Measurements from ENCODE around the gene CACNA1B. TPM values are rescaled to one million over a fixed set of nuclear protein-coding genes. Genes with fewer than 3 reads are reported as not detected.

Gene CACNA1B
- total RNA-seq, 1 experiment from 2014 or later, result not detected

- H3K27me3 ChIP-seq, result no peaks in the 10 kb centered on the region
- no peak overlapping the region for H3K4me3 ChIP-seq
- H3K9me3 ChIP-seq, result no peaks in the 10 kb centered on the region
- DNase-seq, result peak; percentile 10
- no peaks in the 10 kb centered on the region for H3K36me3 ChIP-seq
Measured at GRCh38 chr9:138053321-138053868, 175.8 kb downstream of the CACNA1B start.

- no peak overlapping the region for H3K4me3 ChIP-seq
- no peaks in the 10 kb centered on the region for H3K27me3 ChIP-seq
- no peak for DNase-seq
- no peaks in the 10 kb centered on the region for H3K9me3 ChIP-seq
- H3K36me3 ChIP-seq, result no peaks in the 10 kb centered on the region
Measured at GRCh38 chr9:138053996-138054752, 176.6 kb downstream of the CACNA1B start.

- no peaks in the 10 kb centered on the region for H3K27me3 ChIP-seq
- H3K9me3 ChIP-seq, result no peaks in the 10 kb centered on the region
- H3K36me3 ChIP-seq, result no peaks in the 10 kb centered on the region
- DNase-seq, result no peak
- H3K4me3 ChIP-seq, result no peak overlapping the region
Measured at GRCh38 chr9:138057726-138058125, 180.1 kb downstream of the CACNA1B start.

GRCh38 chr9:138058181-138058580 is 180.6 kb downstream of the CACNA1B start:
- no peaks in the 10 kb centered on the region for H3K36me3 ChIP-seq
- H3K4me3 ChIP-seq, result no peak overlapping the region
- DNase-seq, result no peak
- no peaks in the 10 kb centered on the region for H3K27me3 ChIP-seq
- H3K9me3 ChIP-seq, result no peaks in the 10 kb centered on the region

- DNase-seq, result no peak
- no peaks in the 10 kb centered on the region for H3K36me3 ChIP-seq
- no peaks in the 10 kb centered on the region for H3K9me3 ChIP-seq
- no peak overlapping the region for H3K4me3 ChIP-seq
- no peaks in the 10 kb centered on the region for H3K27me3 ChIP-seq
Measured at GRCh38 chr9:138059196-138059595, 181.6 kb downstream of the CACNA1B start.

- no peak overlapping the region for H3K4me3 ChIP-seq
- no peaks in the 10 kb centered on the region for H3K9me3 ChIP-seq
- H3K36me3 ChIP-seq, result no peaks in the 10 kb centered on the region
- H3K27me3 ChIP-seq, result no peaks in the 10 kb centered on the region
- DNase-seq, result no peak
Measured at GRCh38 chr9:138060365-138060764, 182.8 kb downstream of the CACNA1B start.

- Histone ChIP-seq H3K4me3 (no peak overlapping the region), H3K36me3 (no peaks in the 10 kb centered on the region), H3K9me3 (no peaks in the 10 kb centered on the region), H3K27me3 (no peaks in the 10 kb centered on the region)
- no peak for DNase-seq
Measured at GRCh38 chr9:138060881-138061280, 183.3 kb downstream of the CACNA1B start.

- DNase-seq, result no peak
- no peaks in the 10 kb centered on the region for H3K36me3 ChIP-seq
- no peaks in the 10 kb centered on the region for H3K27me3 ChIP-seq
- no peaks in the 10 kb centered on the region for H3K9me3 ChIP-seq
- no peak overlapping the region for H3K4me3 ChIP-seq
Measured at GRCh38 chr9:138061631-138062030, 184.0 kb downstream of the CACNA1B start.

- H3K27me3 ChIP-seq, result no peaks in the 10 kb centered on the region
- no peaks in the 10 kb centered on the region for H3K36me3 ChIP-seq
- H3K4me3 ChIP-seq, result no peak overlapping the region
- H3K9me3 ChIP-seq, result no peaks in the 10 kb centered on the region
- DNase-seq, result no peak
Measured at GRCh38 chr9:138062196-138062595, 184.6 kb downstream of the CACNA1B start.

GRCh38 chr9:138063033-138063432 is 185.5 kb downstream of the CACNA1B start:
- no peak for DNase-seq
- Histone ChIP-seq H3K36me3 (no peaks in the 10 kb centered on the region), H3K9me3 (no peaks in the 10 kb centered on the region), H3K4me3 (no peak overlapping the region), H3K27me3 (no peaks in the 10 kb centered on the region)

DNA sequence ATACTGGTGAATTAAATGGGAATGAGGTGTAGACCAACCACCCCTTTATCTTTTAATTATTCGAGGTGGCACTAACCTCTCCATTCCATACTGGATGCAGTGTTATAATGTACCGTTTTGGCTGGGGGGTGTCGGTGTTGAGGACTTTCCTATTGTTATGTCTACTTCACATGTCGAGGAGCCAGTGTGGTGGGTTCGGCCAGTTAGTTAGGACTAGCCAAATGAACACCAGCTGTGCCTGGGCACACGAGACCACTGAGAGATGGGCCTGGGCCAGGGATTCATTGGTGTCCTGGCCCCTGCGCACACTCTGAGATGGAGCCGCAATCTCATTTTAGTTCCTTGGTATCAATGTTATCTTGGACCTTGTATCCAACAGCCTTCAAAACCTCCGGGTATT is 186.2 kb downstream of the CACNA1B start:
- Histone ChIP-seq H3K4me3 (no peak overlapping the region), H3K9me3 (no peaks in the 10 kb centered on the region), H3K36me3 (no peaks in the 10 kb centered on the region), H3K27me3 (no peaks in the 10 kb centered on the region)
- DNase-seq, result no peak

GRCh38 chr9:138064547-138064946 is 187.0 kb downstream of the CACNA1B start:
- no peak for DNase-seq
- Histone ChIP-seq H3K36me3 (no peaks in the 10 kb centered on the region), H3K4me3 (no peak overlapping the region), H3K27me3 (no peaks in the 10 kb centered on the region), H3K9me3 (no peaks in the 10 kb centered on the region)

GRCh38 chr9:138065287-138065686 is 187.7 kb downstream of the CACNA1B start:
- DNase-seq, result no peak
- no peaks in the 10 kb centered on the region for H3K9me3 ChIP-seq
- no peaks in the 10 kb centered on the region for H3K27me3 ChIP-seq
- H3K4me3 ChIP-seq, result no peak overlapping the region
- H3K36me3 ChIP-seq, result no peaks in the 10 kb centered on the region

DNA sequence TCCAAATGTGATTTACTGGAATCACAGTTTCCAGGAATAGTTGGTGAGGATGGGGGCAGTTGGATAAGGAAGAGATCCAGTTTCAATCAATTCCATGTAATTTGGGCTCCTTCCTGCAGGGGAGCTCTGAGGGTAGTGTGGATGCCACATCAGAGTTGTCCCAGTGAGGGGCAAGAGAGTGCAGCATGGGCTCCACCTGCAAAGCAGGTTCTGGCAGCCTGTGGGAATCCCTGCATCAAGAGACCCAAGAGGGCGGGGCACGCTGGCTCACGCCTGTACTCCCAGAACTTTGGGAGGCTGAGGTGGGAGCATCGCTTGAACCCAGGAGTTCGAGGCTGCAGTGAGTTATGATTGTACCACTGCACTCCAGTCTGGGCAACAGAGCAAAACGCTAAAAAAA is 188.5 kb downstream of the CACNA1B start:
- Histone ChIP-seq H3K4me3 (no peak overlapping the region), H3K36me3 (no peaks in the 10 kb centered on the region), H3K27me3 (no peaks in the 10 kb centered on the region), H3K9me3 (no peaks in the 10 kb centered on the region)
- DNase-seq, result no peak

GRCh38 chr9:138067613-138068367 is 190.2 kb downstream of the CACNA1B start:
- Histone ChIP-seq H3K9me3 (no peaks in the 10 kb centered on the region), H3K36me3 (no peaks in the 10 kb centered on the region), H3K4me3 (no peak overlapping the region), H3K27me3 (no peaks in the 10 kb centered on the region)
- DNase-seq, result no peak

GRCh38 chr9:138068601-138069035 is 191.0 kb downstream of the CACNA1B start:
- H3K36me3 ChIP-seq, result no peaks in the 10 kb centered on the region
- H3K4me3 ChIP-seq, result no peak overlapping the region
- no peak for DNase-seq
- no peaks in the 10 kb centered on the region for H3K27me3 ChIP-seq
- H3K9me3 ChIP-seq, result no peaks in the 10 kb centered on the region

GRCh38 chr9:138069731-138070456 is 192.3 kb downstream of the CACNA1B start:
- no peak for DNase-seq
- no peaks in the 10 kb centered on the region for H3K27me3 ChIP-seq
- no peaks in the 10 kb centered on the region for H3K36me3 ChIP-seq
- H3K9me3 ChIP-seq, result no peaks in the 10 kb centered on the region
- no peak overlapping the region for H3K4me3 ChIP-seq
